Subcutaneous adipose tissue (tissue), 4 donors: ENCODE results near the gene GARIN5B. TPM values are rescaled to one million over a fixed set of nuclear protein-coding genes. Genes with fewer than 3 reads are reported as not detected.

ENCODE experiments used
- CTCF ChIP-seq: fragments of 450-650 bp; IDR thresholded peaks from one replicate; pipeline ENCODE4 v1.5.1; 2016; ENCODE audit warnings: low read depth, mild to moderate bottlenecking, control low read depth, antibody characterized with exemption, moderate library complexity
- total RNA-seq, 4 donors: library from RNA; depleted of rRNA; stranded (reverse); fragments of >200 nt; gene quantifications; one replicate each; pipeline ENCODE4 v1.1.0, GENCODE V29; 2016

The GARIN5B gene
- total RNA-seq, 4 donors from 2014 or later, result not detected

GRCh38 chr19:55324662-55325061, 38.4 kb downstream of the GARIN5B start:
- TF ChIP-seq CTCF, result no peak

GRCh38 chr19:55322204-55322885, 40.7 kb downstream of the GARIN5B start:
- TF ChIP-seq CTCF, result no peak

- no peak for TF ChIP-seq CTCF
Measured at GRCh38 chr19:55321466-55322137, 41.5 kb downstream of the GARIN5B start.

GRCh38 chr19:55320844-55321419, 42.1 kb downstream of the GARIN5B start:
- no peak for TF ChIP-seq CTCF

- TF ChIP-seq CTCF, result no peak
Measured at GRCh38 chr19:55319785-55320184, 43.3 kb downstream of the GARIN5B start.

GRCh38 chr19:55316646-55317045, 46.4 kb downstream of the GARIN5B start:
- no peak for TF ChIP-seq CTCF

GRCh38 chr19:55315956-55316525, 47.0 kb downstream of the GARIN5B start:
- no peak for TF ChIP-seq CTCF
